ENCODE data around the gene CACNA1E. TPM values are rescaled to one million over a fixed set of nuclear protein-coding genes. Genes with fewer than 3 reads are reported as not detected.

Gene CACNA1E
- total and polyA plus RNA-seq, 2 of the 13 experiments (the other 11 are each of a cell fraction or from before 2014, with no cell fraction given): not detected

DNA sequence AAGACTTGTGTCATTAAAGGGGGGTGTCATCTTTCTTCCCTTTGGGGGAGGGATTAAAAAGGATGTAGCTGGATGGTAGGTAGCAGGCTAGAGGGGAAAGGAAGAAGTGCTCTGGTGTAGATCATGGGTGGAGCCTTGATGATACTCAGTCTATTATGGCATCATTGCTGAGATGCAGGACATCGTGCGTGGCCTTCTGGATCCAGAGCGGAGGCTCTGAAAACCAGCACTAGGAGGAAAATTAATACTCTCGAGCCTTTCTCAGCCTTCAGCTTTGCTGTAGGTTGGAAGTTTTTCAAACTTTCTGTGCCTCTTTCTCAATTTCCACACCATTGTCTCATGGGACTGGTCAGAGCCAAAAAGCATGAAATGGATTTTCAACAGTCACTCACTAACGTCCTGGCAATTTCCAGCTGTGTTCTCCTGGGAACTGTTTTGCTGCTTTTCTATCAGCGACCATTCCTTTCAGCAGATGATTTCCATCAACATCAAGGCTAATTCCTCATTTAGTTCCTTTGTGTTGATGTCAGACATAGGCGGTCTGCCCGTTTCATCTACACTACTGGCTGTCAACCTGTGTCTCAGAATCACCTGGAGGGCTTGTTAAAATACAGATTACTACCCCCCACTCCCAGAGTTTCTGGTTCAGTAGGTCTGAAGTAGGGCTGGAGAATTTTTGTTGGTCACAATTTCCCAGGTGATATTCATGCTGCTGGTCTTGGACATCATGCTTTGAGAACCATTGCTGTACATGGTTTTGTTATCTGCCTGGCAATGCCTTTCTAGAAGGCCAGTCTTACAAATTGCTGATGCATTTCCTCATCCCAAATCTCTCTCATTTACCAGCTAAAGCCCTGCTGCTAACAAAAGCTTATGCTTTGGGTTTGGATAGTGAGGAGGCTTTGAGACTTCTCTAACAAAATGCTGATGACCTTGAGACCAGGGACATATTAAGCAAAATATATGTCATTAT is 7.7 kb downstream of the CACNA1E start:
- BruUV-seq (replicated peaks): no TSS peak
- no peak overlapping the region for H2AFZ ChIP-seq (ENCODE audit: low read length)
- intact Hi-C loops (cut with micrococcal nuclease; ENCODE audit: unreplicated experiment) (no loop called here), in situ Hi-C loops (cut with HindIII; ENCODE audit: extremely low pct_ligation_motif_present, low pct_unique_long_range_greater_than_20kb) (no loop called here)
- DNase-seq (ENCODE audit: low spot score) (no peak), FAIRE-seq (no peak), ATAC-seq (no peak)
- WGBS (ENCODE audit: low lambda C conversion rate): 19% methylated on average over 8 of the region's 8 CpGs
- POLR2A ChIA-PET: no interaction called here
- H3K4me1 ChIP-seq (ENCODE audit: insufficient read depth, low read length): no peaks in the 10 kb centered on the region
- H3K4me3 ChIP-seq (replicated peaks in 1 of 3; ENCODE audit: insufficient read depth in 1 of 3, low read depth in 2 of 3, low read length in 3 of 3): no peak overlapping the region
- no peak overlapping the region for H3K4me2 ChIP-seq (ENCODE audit: low read depth, low read length)
- H3K9ac ChIP-seq (ENCODE audit: insufficient read depth, low read depth, low read length): no peak overlapping the region
- H3K9me3 ChIP-seq (ENCODE audit: low read length): no peaks in the 10 kb centered on the region
- H3K27ac ChIP-seq (ENCODE audit: extremely low read length, insufficient read depth, low read length): no peak overlapping the region
- H3K79me2 ChIP-seq (ENCODE audit: insufficient read depth, low read length): no peaks in the 10 kb centered on the region
- H3K36me3 ChIP-seq (replicated peaks in 1 of 2; ENCODE audit: control insufficient read depth in 1 of 2, insufficient read depth in 2 of 2, low read length in 2 of 2): no peaks in the 10 kb centered on the region
- CTCF ChIA-PET (ENCODE audit: low intra/inter-chr PET ratio, low total read pairs): no interaction called here
- H3K27me3 ChIP-seq (ENCODE audit: control insufficient read depth in 1 of 2, insufficient read depth in 2 of 2, low read length in 2 of 2): peaks cover 0 to 9% of the 10 kb centered on the region in 2 experiments; a peak in 2 of 5 replicates
- no peaks in the 10 kb centered on the region for H4K20me1 ChIP-seq (ENCODE audit: insufficient read depth, low read length)
- TF ChIP-seq, protein P1, sequence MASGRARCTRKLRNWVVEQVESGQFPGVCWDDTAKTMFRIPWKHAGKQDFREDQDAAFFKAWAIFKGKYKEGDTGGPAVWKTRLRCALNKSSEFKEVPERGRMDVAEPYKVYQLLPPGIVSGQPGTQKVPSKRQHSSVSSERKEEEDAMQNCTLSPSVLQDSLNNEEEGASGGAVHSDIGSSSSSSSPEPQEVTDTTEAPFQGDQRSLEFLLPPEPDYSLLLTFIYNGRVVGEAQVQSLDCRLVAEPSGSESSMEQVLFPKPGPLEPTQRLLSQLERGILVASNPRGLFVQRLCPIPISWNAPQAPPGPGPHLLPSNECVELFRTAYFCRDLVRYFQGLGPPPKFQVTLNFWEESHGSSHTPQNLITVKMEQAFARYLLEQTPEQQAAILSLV (CRISPR knock-in tag; IDR thresholded peaks at IDR 0.05; ENCODE audit: borderline replicate concordance): no peak
- no peak for TF ChIP-seq KLF13 (CRISPR knock-in tag; IDR thresholded peaks at IDR 0.05)
- no peak for TF ChIP-seq POLR2G (IDR thresholded peaks at IDR 0.05; ENCODE audit: low read depth, low read length)
- no peak for TF ChIP-seq SKI (IDR thresholded peaks at IDR 0.05; ENCODE audit: partially characterized antibody)
- TF ChIP-seq HCFC1 (IDR thresholded peaks at IDR 0.05; ENCODE audit: low read depth, low read length): no peak
- TF ChIP-seq, protein P2, sequence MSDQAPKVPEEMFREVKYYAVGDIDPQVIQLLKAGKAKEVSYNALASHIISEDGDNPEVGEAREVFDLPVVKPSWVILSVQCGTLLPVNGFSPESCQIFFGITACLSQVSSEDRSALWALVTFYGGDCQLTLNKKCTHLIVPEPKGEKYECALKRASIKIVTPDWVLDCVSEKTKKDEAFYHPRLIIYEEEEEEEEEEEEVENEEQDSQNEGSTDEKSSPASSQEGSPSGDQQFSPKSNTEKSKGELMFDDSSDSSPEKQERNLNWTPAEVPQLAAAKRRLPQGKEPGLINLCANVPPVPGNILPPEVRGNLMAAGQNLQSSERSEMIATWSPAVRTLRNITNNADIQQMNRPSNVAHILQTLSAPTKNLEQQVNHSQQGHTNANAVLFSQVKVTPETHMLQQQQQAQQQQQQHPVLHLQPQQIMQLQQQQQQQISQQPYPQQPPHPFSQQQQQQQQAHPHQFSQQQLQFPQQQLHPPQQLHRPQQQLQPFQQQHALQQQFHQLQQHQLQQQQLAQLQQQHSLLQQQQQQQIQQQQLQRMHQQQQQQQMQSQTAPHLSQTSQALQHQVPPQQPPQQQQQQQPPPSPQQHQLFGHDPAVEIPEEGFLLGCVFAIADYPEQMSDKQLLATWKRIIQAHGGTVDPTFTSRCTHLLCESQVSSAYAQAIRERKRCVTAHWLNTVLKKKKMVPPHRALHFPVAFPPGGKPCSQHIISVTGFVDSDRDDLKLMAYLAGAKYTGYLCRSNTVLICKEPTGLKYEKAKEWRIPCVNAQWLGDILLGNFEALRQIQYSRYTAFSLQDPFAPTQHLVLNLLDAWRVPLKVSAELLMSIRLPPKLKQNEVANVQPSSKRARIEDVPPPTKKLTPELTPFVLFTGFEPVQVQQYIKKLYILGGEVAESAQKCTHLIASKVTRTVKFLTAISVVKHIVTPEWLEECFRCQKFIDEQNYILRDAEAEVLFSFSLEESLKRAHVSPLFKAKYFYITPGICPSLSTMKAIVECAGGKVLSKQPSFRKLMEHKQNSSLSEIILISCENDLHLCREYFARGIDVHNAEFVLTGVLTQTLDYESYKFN (CRISPR knock-in tag; conservative IDR thresholded peaks at IDR 0.05): no peak
- no peak for TF ChIP-seq JUN (CRISPR knock-in tag; IDR thresholded peaks at IDR 0.05)
- TF ChIP-seq SOX13 (IDR thresholded peaks at IDR 0.05): no peak
- TF ChIP-seq SOX13 (CRISPR knock-in tag; conservative IDR thresholded peaks at IDR 0.05 in 1 of 2, IDR thresholded peaks at IDR 0.05 in 1 of 2): no peak
- TF ChIP-seq, protein P3, sequence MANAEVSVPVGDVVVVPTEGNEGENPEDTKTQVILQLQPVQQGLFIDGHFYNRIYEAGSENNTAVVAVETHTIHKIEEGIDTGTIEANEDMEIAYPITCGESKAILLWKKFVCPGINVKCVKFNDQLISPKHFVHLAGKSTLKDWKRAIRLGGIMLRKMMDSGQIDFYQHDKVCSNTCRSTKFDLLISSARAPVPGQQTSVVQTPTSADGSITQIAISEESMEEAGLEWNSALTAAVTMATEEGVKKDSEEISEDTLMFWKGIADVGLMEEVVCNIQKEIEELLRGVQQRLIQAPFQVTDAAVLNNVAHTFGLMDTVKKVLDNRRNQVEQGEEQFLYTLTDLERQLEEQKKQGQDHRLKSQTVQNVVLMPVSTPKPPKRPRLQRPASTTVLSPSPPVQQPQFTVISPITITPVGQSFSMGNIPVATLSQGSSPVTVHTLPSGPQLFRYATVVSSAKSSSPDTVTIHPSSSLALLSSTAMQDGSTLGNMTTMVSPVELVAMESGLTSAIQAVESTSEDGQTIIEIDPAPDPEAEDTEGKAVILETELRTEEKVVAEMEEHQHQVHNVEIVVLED (CRISPR knock-in tag; IDR thresholded peaks at IDR 0.05; ENCODE audit: borderline replicate concordance): no peak
- TF ChIP-seq, protein P4, sequence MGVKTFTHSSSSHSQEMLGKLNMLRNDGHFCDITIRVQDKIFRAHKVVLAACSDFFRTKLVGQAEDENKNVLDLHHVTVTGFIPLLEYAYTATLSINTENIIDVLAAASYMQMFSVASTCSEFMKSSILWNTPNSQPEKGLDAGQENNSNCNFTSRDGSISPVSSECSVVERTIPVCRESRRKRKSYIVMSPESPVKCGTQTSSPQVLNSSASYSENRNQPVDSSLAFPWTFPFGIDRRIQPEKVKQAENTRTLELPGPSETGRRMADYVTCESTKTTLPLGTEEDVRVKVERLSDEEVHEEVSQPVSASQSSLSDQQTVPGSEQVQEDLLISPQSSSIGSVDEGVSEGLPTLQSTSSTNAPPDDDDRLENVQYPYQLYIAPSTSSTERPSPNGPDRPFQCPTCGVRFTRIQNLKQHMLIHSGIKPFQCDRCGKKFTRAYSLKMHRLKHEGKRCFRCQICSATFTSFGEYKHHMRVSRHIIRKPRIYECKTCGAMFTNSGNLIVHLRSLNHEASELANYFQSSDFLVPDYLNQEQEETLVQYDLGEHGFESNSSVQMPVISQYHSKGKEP (CRISPR knock-in tag; IDR thresholded peaks at IDR 0.05): no peak
- TF ChIP-seq ZNF335 (CRISPR knock-in tag; IDR thresholded peaks at IDR 0.05): no peak
- TF ChIP-seq CREM (IDR thresholded peaks at IDR 0.05): no peak
- no peak for TF ChIP-seq CREM (CRISPR knock-in tag; IDR thresholded peaks at IDR 0.05)
- TF ChIP-seq, protein P5, sequence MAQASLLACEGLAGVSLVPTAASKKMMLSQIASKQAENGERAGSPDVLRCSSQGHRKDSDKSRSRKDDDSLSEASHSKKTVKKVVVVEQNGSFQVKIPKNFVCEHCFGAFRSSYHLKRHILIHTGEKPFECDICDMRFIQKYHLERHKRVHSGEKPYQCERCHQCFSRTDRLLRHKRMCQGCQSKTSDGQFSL (CRISPR knock-in tag; IDR thresholded peaks at IDR 0.05): no peak
- no peak for TF ChIP-seq ZC3H4 (CRISPR knock-in tag; IDR thresholded peaks at IDR 0.05; ENCODE audit: borderline replicate concordance)

All from HepG2 (cell line).